ENCODE measurements around the gene EML6.

EML6 gene

GRCh38 chr2:54920660-54921059 is 197.2 kb downstream of the EML6 start:
- DNase-seq, result no peak

- no peak for DNase-seq
Measured at GRCh38 chr2:54924121-54924520, 200.7 kb downstream of the EML6 start.

GRCh38 chr2:54925022-54925421 is 201.6 kb downstream of the EML6 start:
- no peak for DNase-seq

GRCh38 chr2:54927085-54927750 is 203.8 kb downstream of the EML6 start:
- no peak for DNase-seq

- DNase-seq, result no peak
Measured at GRCh38 chr2:54927751-54928615, 204.5 kb downstream of the EML6 start.

GRCh38 chr2:54928719-54929118 is 205.3 kb downstream of the EML6 start:
- DNase-seq, result no peak

- DNase-seq, result no peak
Measured at GRCh38 chr2:54931473-54931872, 208.0 kb downstream of the EML6 start.

- DNase-seq, result no peak
Measured at GRCh38 chr2:54935389-54935788, 211.9 kb downstream of the EML6 start.

GRCh38 chr2:54936766-54937165 is 213.3 kb downstream of the EML6 start:
- DNase-seq, result no peak

- no peak for DNase-seq
Measured at GRCh38 chr2:54939446-54940118, 216.1 kb downstream of the EML6 start.

- DNase-seq, result no peak
Measured at GRCh38 chr2:54940723-54941122, 217.3 kb downstream of the EML6 start.

GRCh38 chr2:54941248-54941984 is 218.0 kb downstream of the EML6 start:
- no peak for DNase-seq

- DNase-seq, result no peak
Measured at GRCh38 chr2:54942373-54942772, 218.9 kb downstream of the EML6 start.

GRCh38 chr2:54944724-54945326 is 221.4 kb downstream of the EML6 start:
- no peak for DNase-seq

- DNase-seq, result no peak
Measured at GRCh38 chr2:54945391-54946219, 222.1 kb downstream of the EML6 start.

GRCh38 chr2:54946220-54946805 is 222.9 kb downstream of the EML6 start:
- DNase-seq, result no peak

- DNase-seq, result no peak
Measured at GRCh38 chr2:54947136-54947535, 223.7 kb downstream of the EML6 start.

GRCh38 chr2:54947646-54948045 is 224.2 kb downstream of the EML6 start:
- no peak for DNase-seq

- DNase-seq, result no peak
Measured at GRCh38 chr2:54948120-54948519, 224.7 kb downstream of the EML6 start.

- DNase-seq, result no peak
Measured at GRCh38 chr2:54949431-54949830, 226.0 kb downstream of the EML6 start.

- no peak for DNase-seq
Measured at GRCh38 chr2:54950811-54951210, 227.3 kb downstream of the EML6 start.

Measured in NCI-H2081 (cell line).